SK-N-SH (cell line): Measurements from ENCODE around the gene NR2C2. TPM values are rescaled to one million over a fixed set of nuclear protein-coding genes. Genes with fewer than 3 reads are reported as not detected.

Experiments used
- CTCF ChIA-PET: fragments of 300-600, 350-600 bp; formaldehyde crosslinking; extraction: SDS; loops from one replicate; lab custom pipeline; 2021; lab: Yijun Ruan, JAX
- POLR2A ChIA-PET: fragments of 350-600 bp; sonication (Branson Sonifier 250); formaldehyde crosslinking; extraction: SDS; loops from one replicate; lab custom pipeline; 2020; ENCODE audit warnings: antibody characterized with exemption, inconsistent platforms; lab: Yijun Ruan, JAX
- DNase-seq: peaks from one replicate; pipeline ENCODE4 v3.0.0; 2012
- H2AFZ ChIP-seq: fragments of 200-600 bp; sonication (generic); 2 replicates; pipeline ENCODE4 v1.8.1; 2016; ENCODE audit warnings: antibody characterized with exemption, mild to moderate bottlenecking, low read depth
- H3F3A ChIP-seq: fragments of 200-600 bp; sonication (generic); replicated peaks from 2 replicates; pipeline ENCODE3; 2016; ENCODE audit warnings: antibody characterized with exemption, mild to moderate bottlenecking; ENCODE audit not compliant: insufficient read depth
- H3K27ac ChIP-seq, 2 experiments: fragments of 200-500 bp in 1 of 2; fragments of 200-600 bp in 1 of 2; sonication (Bioruptor generic) in 1 of 2; sonication (generic), shearing (Covaris generic) in 1 of 2; 2 replicates each; pipeline versions ENCODE4 v1.5.1 to v1.6.1; 2014 to 2016; ENCODE audit warnings: low read depth in 2 of 2, inconsistent platforms in 1 of 2, low read length in 1 of 2, mild to moderate bottlenecking in 1 of 2, mixed read lengths in 1 of 2
- H3K27me3 ChIP-seq: fragments of 200-600 bp; sonication (generic), shearing (Covaris generic); 2 replicates; pipeline ENCODE4 v1.6.1; 2016; ENCODE audit warnings: mixed run types; ENCODE audit not compliant: insufficient read depth
- H3K36me3 ChIP-seq, 2 experiments: fragments of 200-500 bp in 1 of 2; fragments of 200-600 bp in 1 of 2; sonication (Bioruptor generic) in 1 of 2; sonication (generic) in 1 of 2; replicated peaks in 1 of 2; 2 replicates each; pipeline versions ENCODE3 to v1.5.1; 2014 to 2016; ENCODE audit warnings: low read length in 1 of 2, mild to moderate bottlenecking in 1 of 2; ENCODE audit not compliant: insufficient read depth in 2 of 2, control insufficient read depth in 1 of 2
- H3K4me1 ChIP-seq, 2 experiments: fragments of 200-500 bp in 1 of 2; fragments of 200-600 bp in 1 of 2; sonication (Bioruptor generic) in 1 of 2; sonication (generic), shearing (Covaris generic) in 1 of 2; 2 replicates each; pipeline versions ENCODE4 v1.5.1 to v1.6.1; 2014 to 2016; ENCODE audit warnings: low read depth in 1 of 2, low read length in 1 of 2, mixed run types in 1 of 2; ENCODE audit not compliant: insufficient read depth in 2 of 2, control insufficient read depth in 1 of 2
- H3K4me2 ChIP-seq: fragments of 200-600 bp; sonication (generic), shearing (Covaris generic); 2 replicates; pipeline ENCODE4 v1.6.1; 2017; ENCODE audit warnings: mixed run types
- H3K4me3 ChIP-seq, 2 experiments: fragments of 200-500 bp in 1 of 2; fragments of 200-600 bp in 1 of 2; sonication (Bioruptor generic) in 1 of 2; sonication (generic), shearing (Covaris generic) in 1 of 2; 2 replicates each; pipeline versions ENCODE4 v1.5.1 to v1.8.1; 2014 to 2016; ENCODE audit warnings: low read depth in 2 of 2, inconsistent platforms in 1 of 2, low read length in 1 of 2, mild to moderate bottlenecking in 1 of 2, mixed read lengths in 1 of 2, moderate library complexity in 1 of 2
- H3K79me2 ChIP-seq: fragments of 200-600 bp; sonication (generic); 2 replicates; pipeline ENCODE4 v1.8.1; 2017; ENCODE audit warnings: mild to moderate bottlenecking; ENCODE audit not compliant: insufficient read depth
- H3K9ac ChIP-seq: fragments of 200-600 bp; sonication (generic); 2 replicates; pipeline ENCODE4 v1.6.1; 2017; ENCODE audit warnings: mixed run types
- H3K9me2 ChIP-seq: fragments of 200-600 bp; sonication (generic); 2 replicates; pipeline ENCODE4 v1.6.1; 2017; ENCODE audit warnings: mixed run types
- H3K9me3 ChIP-seq: fragments of 200-600 bp; sonication (generic); 2 replicates; pipeline ENCODE4 v1.6.1; 2017; ENCODE audit warnings: mixed run types, mild to moderate bottlenecking, moderate library complexity
- H4K20me1 ChIP-seq: fragments of 200-600 bp; sonication (generic); 2 replicates; pipeline ENCODE4 v1.6.1; 2017; ENCODE audit warnings: mild to moderate bottlenecking, mixed run types; ENCODE audit not compliant: insufficient read depth
- CHD2 ChIP-seq: fragments of 150-350 bp; IDR thresholded peaks from 2 replicates; pipeline ENCODE4 v1.6.1; 2018; ENCODE audit warnings: low read length; ENCODE audit not compliant: partially characterized antibody
- NRF1 ChIP-seq: IDR thresholded peaks from 2 replicates; pipeline ENCODE4 v1.6.1; 2012; ENCODE audit warnings: low read depth, mild to moderate bottlenecking, low read length
- POLR2AphosphoS5 ChIP-seq: IDR thresholded peaks from 2 replicates; pipeline ENCODE4 v1.6.1; 2012; ENCODE audit warnings: low read depth, low read length
- RAD21 ChIP-seq: IDR thresholded peaks from 2 replicates; pipeline ENCODE4 v1.6.1; 2012; ENCODE audit warnings: mild to moderate bottlenecking, low read length
- RFX5 ChIP-seq: IDR thresholded peaks from 2 replicates; pipeline ENCODE4 v1.6.1; 2012; ENCODE audit warnings: mild to moderate bottlenecking, improper control_type of control experiment, low read length
- RXRA ChIP-seq: IDR thresholded peaks from 2 replicates; pipeline ENCODE4 v1.4.0; 2012; ENCODE audit warnings: low read depth, mild to moderate bottlenecking, borderline replicate concordance
- SIN3A ChIP-seq: IDR thresholded peaks from 2 replicates; pipeline ENCODE4 v1.6.1; 2012; ENCODE audit warnings: low read depth, mild to moderate bottlenecking, low read length, moderate library complexity, borderline replicate concordance
- TEAD4 ChIP-seq: IDR thresholded peaks from 2 replicates; pipeline ENCODE4 v1.4.0; 2012; ENCODE audit warnings: mild to moderate bottlenecking, borderline replicate concordance; ENCODE audit not compliant: insufficient read depth
- YY1 ChIP-seq: IDR thresholded peaks from 2 replicates; pipeline ENCODE4 v1.4.0; 2012; ENCODE audit warnings: low read depth, mild to moderate bottlenecking
- WGBS: methylation state at CpG from one replicate; pipeline ENCODE4 v1.1.6; 2017; ENCODE audit warnings: low lambda C conversion rate; 5-methylcytosine and 5-hydroxymethylcytosine counted together
- polyA plus RNA-seq, 3 experiments: library from polyadenylated mRNA; depleted of rRNA; stranded (reverse); fragments of >200 nt; gene quantifications; 2 replicates each; pipeline ENCODE4 v1.2.3, GENCODE V29; 2012
- TF ChIP-seq, protein P1 (sequence below): fragments of 150-350 bp; IDR thresholded peaks from 2 replicates; pipeline ENCODE4 v1.6.1; 2017; ENCODE audit warnings: antibody characterized with exemption, low read length, low read depth, borderline replicate concordance
- TF ChIP-seq, protein P2 (sequence below): fragments of 150-350 bp; IDR thresholded peaks from 2 replicates; pipeline ENCODE4 v1.6.1; 2016; ENCODE audit warnings: mild to moderate bottlenecking, low read depth, low read length
- TF ChIP-seq, protein P3 (sequence below): IDR thresholded peaks from 2 replicates; pipeline ENCODE4 v1.4.0; 2012; ENCODE audit warnings: low read depth, borderline replicate concordance
- TF ChIP-seq, protein P4 (sequence below): IDR thresholded peaks from 2 replicates; pipeline ENCODE4 v1.4.0; 2012; ENCODE audit warnings: low read depth, borderline replicate concordance

The NR2C2 gene
- polyA plus RNA-seq, 1 of the 3 experiments (the other 2 are of a cell fraction), result 13.1 TPM

DNA sequence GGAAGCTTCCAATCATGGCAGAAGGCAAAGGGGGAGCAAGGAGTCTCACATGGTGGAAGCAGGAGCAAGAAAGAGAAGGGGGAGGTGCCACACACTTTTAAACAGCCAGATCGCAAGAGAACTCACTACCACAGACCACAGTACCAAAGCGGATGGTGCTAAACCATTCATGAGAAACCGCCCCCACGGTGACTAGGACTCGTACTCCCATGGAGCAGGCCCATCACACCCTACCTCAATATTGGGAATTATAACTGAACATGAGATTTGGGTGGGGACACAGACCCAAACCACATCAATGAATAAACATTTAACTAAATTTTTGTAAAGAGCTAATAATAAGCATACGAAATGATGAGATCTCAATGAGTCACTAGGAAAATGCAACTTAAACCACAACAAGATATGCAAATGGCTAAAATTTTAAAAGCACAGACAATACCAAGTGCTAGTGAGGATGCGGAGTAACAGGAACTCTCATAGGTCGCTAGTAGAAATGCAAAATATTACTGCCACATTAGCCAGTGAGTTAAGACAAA lies 107.7 kb downstream of the NR2C2 start:
- CTCF ChIA-PET, result interaction anchor here (0.7 to 1.9 kb wide), 2 partner anchors 129 to 134 kb away, joined by 3 to 5 read pairs; no protein-coding TSS in a partner anchor
- no peak overlapping the region for H3K9ac ChIP-seq
- H4K20me1 ChIP-seq, result 0 out of 2 replicates have a peak, but pooled peaks cover 10% of the 10 kb centered on the region
- POLR2A ChIA-PET, result no interaction called here
- peaks cover 0 to 15% of the 10 kb centered on the region in 2 experiments; a peak in 1 of 4 replicates for H3K4me1 ChIP-seq
- no peak overlapping the region for H3K27ac ChIP-seq
- no peak for DNase-seq
- H3K4me3 ChIP-seq, result no peak overlapping the region
- H3F3A ChIP-seq, result no peaks in the 10 kb centered on the region
- no peaks in the 10 kb centered on the region for H3K27me3 ChIP-seq
- no peak overlapping the region for H3K4me2 ChIP-seq
- H3K79me2 ChIP-seq, result peaks cover 74% of the 10 kb centered on the region
- no peak overlapping the region for H2AFZ ChIP-seq
- H3K36me3 ChIP-seq, result peaks cover 26 to 48% of the 10 kb centered on the region in 2 experiments
- TF ChIP-seq NRF1 (no peak), TEAD4 (no peak), RAD21 (no peak), RXRA (no peak), RFX5 (no peak)
- TF ChIP-seq, protein P1, sequence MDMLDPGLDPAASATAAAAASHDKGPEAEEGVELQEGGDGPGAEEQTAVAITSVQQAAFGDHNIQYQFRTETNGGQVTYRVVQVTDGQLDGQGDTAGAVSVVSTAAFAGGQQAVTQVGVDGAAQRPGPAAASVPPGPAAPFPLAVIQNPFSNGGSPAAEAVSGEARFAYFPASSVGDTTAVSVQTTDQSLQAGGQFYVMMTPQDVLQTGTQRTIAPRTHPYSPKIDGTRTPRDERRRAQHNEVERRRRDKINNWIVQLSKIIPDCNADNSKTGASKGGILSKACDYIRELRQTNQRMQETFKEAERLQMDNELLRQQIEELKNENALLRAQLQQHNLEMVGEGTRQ, result no peak
- TF ChIP-seq, protein P2, sequence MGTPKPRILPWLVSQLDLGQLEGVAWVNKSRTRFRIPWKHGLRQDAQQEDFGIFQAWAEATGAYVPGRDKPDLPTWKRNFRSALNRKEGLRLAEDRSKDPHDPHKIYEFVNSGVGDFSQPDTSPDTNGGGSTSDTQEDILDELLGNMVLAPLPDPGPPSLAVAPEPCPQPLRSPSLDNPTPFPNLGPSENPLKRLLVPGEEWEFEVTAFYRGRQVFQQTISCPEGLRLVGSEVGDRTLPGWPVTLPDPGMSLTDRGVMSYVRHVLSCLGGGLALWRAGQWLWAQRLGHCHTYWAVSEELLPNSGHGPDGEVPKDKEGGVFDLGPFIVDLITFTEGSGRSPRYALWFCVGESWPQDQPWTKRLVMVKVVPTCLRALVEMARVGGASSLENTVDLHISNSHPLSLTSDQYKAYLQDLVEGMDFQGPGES, result no peak
- TF ChIP-seq, protein P3, sequence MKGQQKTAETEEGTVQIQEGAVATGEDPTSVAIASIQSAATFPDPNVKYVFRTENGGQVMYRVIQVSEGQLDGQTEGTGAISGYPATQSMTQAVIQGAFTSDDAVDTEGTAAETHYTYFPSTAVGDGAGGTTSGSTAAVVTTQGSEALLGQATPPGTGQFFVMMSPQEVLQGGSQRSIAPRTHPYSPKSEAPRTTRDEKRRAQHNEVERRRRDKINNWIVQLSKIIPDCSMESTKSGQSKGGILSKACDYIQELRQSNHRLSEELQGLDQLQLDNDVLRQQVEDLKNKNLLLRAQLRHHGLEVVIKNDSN, result no peak
- TF ChIP-seq, protein P4, sequence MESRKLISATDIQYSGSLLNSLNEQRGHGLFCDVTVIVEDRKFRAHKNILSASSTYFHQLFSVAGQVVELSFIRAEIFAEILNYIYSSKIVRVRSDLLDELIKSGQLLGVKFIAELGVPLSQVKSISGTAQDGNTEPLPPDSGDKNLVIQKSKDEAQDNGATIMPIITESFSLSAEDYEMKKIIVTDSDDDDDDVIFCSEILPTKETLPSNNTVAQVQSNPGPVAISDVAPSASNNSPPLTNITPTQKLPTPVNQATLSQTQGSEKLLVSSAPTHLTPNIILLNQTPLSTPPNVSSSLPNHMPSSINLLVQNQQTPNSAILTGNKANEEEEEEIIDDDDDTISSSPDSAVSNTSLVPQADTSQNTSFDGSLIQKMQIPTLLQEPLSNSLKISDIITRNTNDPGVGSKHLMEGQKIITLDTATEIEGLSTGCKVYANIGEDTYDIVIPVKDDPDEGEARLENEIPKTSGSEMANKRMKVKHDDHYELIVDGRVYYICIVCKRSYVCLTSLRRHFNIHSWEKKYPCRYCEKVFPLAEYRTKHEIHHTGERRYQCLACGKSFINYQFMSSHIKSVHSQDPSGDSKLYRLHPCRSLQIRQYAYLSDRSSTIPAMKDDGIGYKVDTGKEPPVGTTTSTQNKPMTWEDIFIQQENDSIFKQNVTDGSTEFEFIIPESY, result no peak
- H3K9me3 ChIP-seq, result no peaks in the 10 kb centered on the region
- 95% methylated on average over 8 of the region's 8 CpGs for WGBS
- no peaks in the 10 kb centered on the region for H3K9me2 ChIP-seq

DNA sequence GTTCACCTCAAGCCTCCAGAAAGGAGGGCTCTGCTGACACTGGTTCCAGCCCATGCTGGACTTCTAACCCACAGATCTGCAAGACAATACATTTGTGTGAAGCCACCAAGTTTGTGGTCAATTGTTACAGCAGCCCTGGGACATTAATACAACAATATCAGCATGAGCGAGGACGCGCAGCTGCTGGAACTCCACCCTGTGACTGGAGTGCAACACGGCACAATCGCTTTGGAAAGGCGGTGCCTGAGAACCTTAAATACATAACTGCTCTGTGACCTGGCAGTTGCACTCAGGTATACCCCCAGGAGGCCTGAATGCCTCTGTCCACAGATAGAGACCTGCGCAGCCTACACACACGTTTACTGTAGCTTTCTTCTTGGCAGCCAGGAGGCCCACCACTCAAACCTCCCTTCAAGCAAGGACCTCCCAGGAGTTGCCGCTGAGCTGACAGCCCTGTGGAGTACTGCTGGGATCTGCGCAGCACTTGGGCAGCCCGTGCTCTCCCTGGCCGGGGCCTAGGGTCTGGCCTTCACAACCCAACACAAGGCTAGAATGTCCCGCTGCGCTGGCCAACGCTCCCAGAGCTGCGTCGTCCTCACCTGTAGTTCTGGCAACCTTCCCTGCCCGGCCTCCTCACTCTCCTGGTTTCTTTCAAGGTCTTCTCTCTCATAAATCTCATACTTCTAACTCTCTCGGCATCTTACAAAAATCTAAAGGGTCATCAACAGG lies 109.5 kb downstream of the NR2C2 start:
- Histone ChIP-seq H3K9me3 (no peaks in the 10 kb centered on the region), H3K4me2 (no peak overlapping the region), H3F3A (no peaks in the 10 kb centered on the region), H3K79me2 (peaks cover 73% of the 10 kb centered on the region), H3K27me3 (no peaks in the 10 kb centered on the region), H3K9me2 (no peaks in the 10 kb centered on the region), H3K4me1 (peaks cover 0 to 12% of the 10 kb centered on the region in 2 experiments; a peak in 1 of 4 replicates), H2AFZ (no peak overlapping the region), H3K36me3 (peaks cover 15 to 39% of the 10 kb centered on the region in 2 experiments), H4K20me1 (0 out of 2 replicates have a peak, but pooled peaks cover under 1% of the 10 kb centered on the region), H3K27ac (no peak overlapping the region), H3K4me3 (no peak overlapping the region), H3K9ac (no peak overlapping the region)
- TF ChIP-seq YY1 (no peak), SIN3A (no peak), CHD2 (no peak), POLR2AphosphoS5 (no peak), RFX5 (no peak)
- TF ChIP-seq, protein P3, result no peak
- no peak for DNase-seq
- ChIA-PET CTCF (interaction anchor here (1.2 kb wide), 1 partner anchor 131 kb away, joined by 4 read pairs; no protein-coding TSS in a partner anchor), POLR2A (no interaction called here)
- WGBS, result 96% methylated on average over 16 of the region's 19 CpGs
